Aorta (tissue), 5 donors: Measurements from ENCODE around the gene APBA3. TPM values are rescaled to one million over a fixed set of nuclear protein-coding genes. Genes with fewer than 3 reads are reported as not detected.
"Not testable (repeated sequence)": the region's sequence is repeated elsewhere in the genome, so short reads cannot be mapped to it uniquely, and the experiment has no call there.

Experiments
- ATAC-seq: fragments of 200-7000 bp; cut with Tn5 transposase; one replicate; pipeline ENCODE4 v1.9.1; 2022; ENCODE audit warnings: moderate library complexity; ENCODE audit not compliant: low FRiP score
- DNase-seq, 2 donors: peaks; one replicate each; pipeline ENCODE4 v3.0.0-alpha.2; 2020
- H3K27ac ChIP-seq, 2 donors: one replicate each; pipeline ENCODE4 v1.5.1; 2013; ENCODE audit warnings: low read length in 2 of 2, mild to moderate bottlenecking in 2 of 2, moderate library complexity in 2 of 2, control low read depth in 1 of 2, inconsistent platforms in 1 of 2, low read depth in 1 of 2
- H3K27me3 ChIP-seq, 2 donors: one replicate each; pipeline ENCODE4 v1.6.1; 2013; ENCODE audit warnings: control low read depth in 1 of 2, low read length in 1 of 2, mild to moderate bottlenecking in 1 of 2, moderate library complexity in 1 of 2; ENCODE audit not compliant: insufficient read depth in 2 of 2, control insufficient read depth in 1 of 2
- H3K36me3 ChIP-seq, 2 donors: one replicate each; pipeline ENCODE4 v1.6.1; 2013; ENCODE audit warnings: control low read depth in 1 of 2, low read length in 1 of 2, mild to moderate bottlenecking in 1 of 2; ENCODE audit not compliant: insufficient read depth in 2 of 2, control insufficient read depth in 1 of 2
- H3K4me1 ChIP-seq, 2 donors: one replicate each; pipeline ENCODE4 v1.6.1; 2013; ENCODE audit warnings: low read length in 2 of 2, control low read depth in 1 of 2, mild to moderate bottlenecking in 1 of 2, moderate library complexity in 1 of 2; ENCODE audit not compliant: insufficient read depth in 2 of 2, control insufficient read depth in 1 of 2
- H3K4me3 ChIP-seq, 2 donors: one replicate each; pipeline ENCODE4 v1.5.1; 2013; ENCODE audit warnings: low read length in 2 of 2, control low read depth in 1 of 2, mild to moderate bottlenecking in 1 of 2
- H3K9me3 ChIP-seq: one replicate; pipeline ENCODE4 v1.6.1; 2013; ENCODE audit warnings: mild to moderate bottlenecking, low read length; ENCODE audit not compliant: control insufficient read depth
- WGBS, 2 donors: extraction: QIAGEN DNeasy Blood & Tissue Kit; methylation state at CpG; one replicate each; pipeline ENCODE4 v1.1.7; 2013; 5-methylcytosine and 5-hydroxymethylcytosine counted together
- intact Hi-C, 2 donors: fragments of 100-400 bp; cut with DNase I; formaldehyde crosslinking; loops; one replicate each; pipeline versions ENCODE4 v1.14.2 to v1.15.0; 2022
- polyA plus RNA-seq, 2 donors: library from polyadenylated mRNA; stranded (reverse); fragments of 200-250 nt; gene quantifications; one replicate each; pipeline ENCODE4 v1.2.3, GENCODE V29; 2013
- total RNA-seq, 2 donors: library from RNA; stranded (reverse); fragmentation: NEBNext Ultra II Directional; extraction: Animal tissue kit (Norgen Biotek cat#: 25700); gene quantifications; one replicate each; pipeline ENCODE4 v1.2.1, GENCODE V29; 2021
- donor health status: healthy with polysubstance abuse.
- donor health status: Bipolar disorder and iron deficiency.
- donor health status: DM: no; HTN: no; CAD: no.
- donor health status: DM: no; HTN: no; CAD: no.
- donor health status: DM: yes; HTN: yes; CAD: no.

The APBA3 gene
- total and polyA plus RNA-seq, 4 donors: 7.1 to 25.6 (median 20.0) TPM

DNA sequence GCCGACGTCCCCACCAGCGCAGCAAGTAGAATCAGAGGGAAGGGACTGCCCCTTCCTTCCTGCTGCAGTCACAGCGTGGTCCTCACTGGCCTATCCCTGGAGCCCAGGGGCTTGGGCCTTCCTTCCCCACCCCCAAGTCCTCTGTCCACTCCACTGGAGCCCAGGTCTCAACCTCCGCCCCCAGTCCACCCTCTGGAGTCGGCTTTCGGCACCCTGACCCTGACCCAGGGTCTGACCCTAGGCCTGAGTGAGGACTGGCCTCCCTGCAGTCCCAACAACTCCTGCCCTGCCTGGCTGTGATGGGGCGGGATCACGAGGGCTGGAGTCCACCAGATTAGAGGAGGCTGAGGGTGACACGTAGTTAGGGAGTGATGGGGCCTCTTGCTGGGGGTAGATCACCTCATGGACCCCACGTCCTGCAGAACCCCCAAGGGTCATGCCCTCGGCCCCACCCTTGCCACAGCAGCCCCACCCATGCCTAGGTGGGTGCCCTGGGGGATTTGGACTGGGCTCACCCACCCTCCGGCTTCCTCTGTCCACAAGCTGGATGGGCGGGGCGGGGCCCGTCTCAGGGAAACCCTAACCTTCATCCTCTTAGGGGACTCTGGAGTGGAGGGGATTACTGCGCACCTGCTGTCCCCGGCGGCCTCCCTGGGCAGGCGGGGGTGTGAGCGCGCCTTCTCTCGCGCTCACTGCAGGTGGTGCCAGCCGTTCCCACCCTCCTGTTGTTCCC, 6.7 kb upstream of the APBA3 start:
- Histone ChIP-seq H3K27ac (no peak overlapping the region), H3K4me3 (no peak overlapping the region), H3K27me3 (no peaks in the 10 kb centered on the region), H3K36me3 (no peaks in the 10 kb centered on the region), H3K9me3 (no peaks in the 10 kb centered on the region), H3K4me1 (no peaks in the 10 kb centered on the region)
- no peak for DNase-seq
- intact Hi-C loops: no loop called here
- 86 to 93% methylated on average over 25 of the region's 25 CpGs for WGBS, 2 donors
- ATAC-seq: no peak

DNA sequence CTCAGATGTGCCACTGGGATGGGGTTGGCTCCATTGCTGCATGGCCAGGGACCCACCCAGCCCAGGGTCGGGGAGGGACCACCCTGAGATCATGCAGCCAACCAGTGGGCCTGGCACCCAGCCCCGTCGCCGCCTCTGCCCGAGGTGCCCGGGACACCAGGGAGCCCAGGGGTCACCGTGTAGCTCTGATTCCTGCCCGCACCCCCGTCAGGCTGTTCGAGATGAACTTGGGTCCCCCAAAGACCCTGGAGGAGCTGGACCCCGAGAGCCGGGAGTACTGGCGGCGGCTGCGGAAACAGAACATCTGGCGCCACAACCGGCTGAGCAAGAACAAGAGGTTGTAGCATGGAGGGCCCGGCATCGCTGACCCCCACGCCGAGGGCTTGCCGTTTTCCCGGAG, 5.6 kb upstream of the APBA3 start:
- no peak overlapping the region for H3K4me3 ChIP-seq
- WGBS, 2 donors: 93 to 95% methylated on average over 21 to 23 of the region's 23 CpGs
- H3K36me3 ChIP-seq: no peaks in the 10 kb centered on the region
- no peaks in the 10 kb centered on the region for H3K27me3 ChIP-seq
- intact Hi-C loops: no loop called here
- H3K4me1 ChIP-seq: no peaks in the 10 kb centered on the region
- no peaks in the 10 kb centered on the region for H3K9me3 ChIP-seq
- DNase-seq: no peak
- no peak for ATAC-seq
- H3K27ac ChIP-seq: no peak overlapping the region

DNA sequence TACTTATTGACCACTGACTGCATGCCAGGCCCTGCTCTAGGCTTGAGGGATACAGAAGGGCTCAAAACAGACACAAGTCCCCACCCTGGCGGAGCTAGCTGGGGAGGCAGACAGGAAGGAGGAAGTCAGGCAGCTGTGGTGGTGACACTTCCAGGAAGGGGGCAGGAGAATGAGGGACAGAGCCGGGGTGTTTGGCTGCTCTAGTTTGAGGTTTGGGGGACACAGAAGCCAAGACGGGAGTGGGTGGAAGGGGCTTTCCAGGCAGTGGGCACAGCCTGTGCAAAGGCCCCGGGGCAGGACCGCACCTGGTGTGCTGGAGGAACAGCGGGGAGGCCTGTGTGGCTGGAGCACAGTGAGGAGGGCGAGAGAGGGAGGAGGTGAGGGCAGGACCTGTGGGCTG, 5.0 kb upstream of the APBA3 start:
- Histone ChIP-seq H3K4me3 (no peak overlapping the region), H3K9me3 (no peaks in the 10 kb centered on the region), H3K4me1 (no peaks in the 10 kb centered on the region), H3K27me3 (no peaks in the 10 kb centered on the region), H3K36me3 (no peaks in the 10 kb centered on the region), H3K27ac (no peak overlapping the region)
- no peak for ATAC-seq
- DNase-seq: no peak
- 88 to 95% methylated on average over 6 to 7 of the region's 7 CpGs for whole genome bisulfite sequencing, 2 donors
- intact Hi-C loops: no loop called here

DNA sequence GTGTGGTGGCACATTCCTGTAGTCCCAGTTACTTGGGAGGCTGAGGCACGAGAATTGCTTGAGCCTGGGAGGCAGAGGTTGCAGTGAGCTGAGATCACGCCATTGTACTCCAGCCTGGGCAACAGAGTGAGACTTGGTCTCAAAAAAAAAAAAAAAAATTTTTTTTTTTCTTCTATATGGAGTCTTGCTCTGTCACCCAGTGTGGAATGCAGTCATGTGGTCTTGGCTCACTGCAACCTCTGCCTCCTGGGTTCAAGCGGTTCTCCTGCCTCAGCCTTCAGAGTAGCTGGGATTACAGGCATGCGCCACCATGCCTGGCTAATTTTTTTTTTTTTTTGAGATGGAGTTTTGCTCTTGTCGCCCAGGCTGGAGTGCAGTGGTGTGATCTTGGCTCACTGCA, 4.3 kb upstream of the APBA3 start:
- H3K36me3 ChIP-seq, H3K9me3 ChIP-seq, H3K27me3 ChIP-seq, H3K4me1 ChIP-seq, intact Hi-C loops, DNase-seq, ATAC-seq, H3K27ac ChIP-seq, H3K4me3 ChIP-seq: not testable (repeated sequence)
- WGBS, 2 donors: 88 to 92% methylated on average over 5 of the region's 5 CpGs

GRCh38 chr19:3765121-3765520, 3.6 kb upstream of the APBA3 start:
- Histone ChIP-seq H3K9me3 (no peaks in the 10 kb centered on the region), H3K27ac (no peak overlapping the region), H3K4me3 (no peak overlapping the region), H3K4me1 (no peaks in the 10 kb centered on the region), H3K36me3 (no peaks in the 10 kb centered on the region), H3K27me3 (no peaks in the 10 kb centered on the region)
- WGBS, 2 donors: 93 to 94% methylated on average over 12 of the region's 12 CpGs
- ATAC-seq (no peak), DNase-seq (no peak)
- intact Hi-C loops: no loop called here

DNA sequence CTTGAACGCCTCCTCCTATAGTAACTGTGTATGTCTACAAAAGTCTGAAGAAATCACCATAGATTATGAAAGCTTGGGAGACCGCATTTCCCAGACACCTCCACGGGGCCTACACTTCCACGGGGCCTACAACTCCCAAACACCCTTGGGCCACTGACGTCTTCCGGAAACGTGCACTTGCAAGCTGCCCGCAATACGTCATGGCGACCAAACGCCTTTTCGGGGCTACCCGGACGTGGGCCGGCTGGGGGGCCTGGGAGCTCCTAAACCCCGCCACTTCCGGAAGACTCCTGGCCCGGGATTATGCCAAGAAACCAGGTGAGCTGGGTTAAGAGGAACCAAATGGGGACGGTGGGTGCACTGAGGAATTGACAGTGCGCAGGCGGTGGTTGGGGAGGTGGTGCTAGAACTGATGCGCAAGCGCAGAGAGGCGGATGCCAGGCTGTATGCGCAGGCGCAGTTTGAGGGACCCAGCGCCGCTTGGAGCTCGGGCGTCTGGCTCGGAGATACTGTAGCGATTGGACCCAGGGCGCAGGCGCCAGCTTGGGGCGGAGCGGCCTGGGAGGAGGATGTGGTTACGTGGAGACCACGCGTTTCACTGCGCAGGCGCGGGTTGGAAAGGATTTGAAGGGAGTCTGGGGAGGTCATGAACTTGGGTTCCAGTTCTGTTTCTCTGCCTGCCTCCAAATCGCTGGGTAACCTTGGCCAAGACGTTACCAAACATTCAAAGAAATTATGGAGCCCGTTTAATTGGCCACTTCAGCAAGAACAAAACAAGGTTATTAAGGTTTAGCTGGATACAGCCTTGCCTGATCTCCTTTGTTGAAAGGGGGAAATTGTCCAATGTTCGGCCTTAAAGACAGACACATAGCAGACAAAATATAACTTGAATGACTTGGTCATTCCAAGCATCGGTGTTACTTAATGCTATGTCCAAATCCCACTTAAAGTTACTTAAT, 1.3 kb upstream of the APBA3 start, which contains the start of gene MRPL54:
Gene MRPL54 (plus strand): TSS at position 182 of the 959 bp plus-strand sequence. CDS start 19 bp downstream, at position 201.
- intact Hi-C loops: loop anchor here in 1 of 2 donors (5.0 kb wide), 2 partner anchors 210 to 225 kb away; partner anchors contain the start of genes DAPK3 and EEF2
- Histone ChIP-seq H3K27ac (peak within 1 kb of the TSS; percentile 73 to 79), H3K9me3 (no peaks in the 10 kb centered on the region), H3K4me3 (peak within 1 kb of the TSS; percentile 64 to 98), H3K27me3 (no peaks in the 10 kb centered on the region), H3K36me3 (no peaks in the 10 kb centered on the region), H3K4me1 (no peaks in the 10 kb centered on the region)
- WGBS, 2 donors: 4% methylated on average over 47 of the region's 47 CpGs
- DNase-seq (peak; percentile 99 to 100), ATAC-seq (peak; percentile 96)

DNA sequence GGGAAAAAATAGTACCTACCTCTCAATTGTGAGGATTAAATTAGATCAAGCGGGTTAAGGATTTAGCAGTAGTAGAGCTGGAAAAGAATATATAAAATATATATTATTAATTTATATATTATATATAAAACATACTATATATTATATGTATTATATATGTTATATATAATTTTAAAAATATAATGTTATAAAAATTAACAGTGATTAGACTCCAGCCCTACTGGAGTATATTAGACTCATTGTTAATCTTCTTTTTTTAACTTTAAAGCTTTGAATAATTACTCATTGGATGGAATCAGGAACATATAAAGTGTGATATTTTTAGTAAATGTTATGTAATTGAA, 610 bp upstream of the APBA3 start:
- Histone ChIP-seq H3K27ac (no peak overlapping the region), H3K4me1 (no peaks in the 10 kb centered on the region), H3K27me3 (no peaks in the 10 kb centered on the region), H3K9me3 (no peaks in the 10 kb centered on the region), H3K4me3 (no peak overlapping the region), H3K36me3 (no peaks in the 10 kb centered on the region)
- intact Hi-C loops: loop anchor here in 1 of 2 donors (5.0 kb wide), 2 partner anchors 210 to 225 kb away; partner anchors contain the start of genes DAPK3 and EEF2
- ATAC-seq: no peak
- no peak for DNase-seq
- WGBS, 2 donors: 47 to 61% methylated on average over 1 of the region's 1 CpG

- intact Hi-C loops: loop anchor here in 1 of 2 donors (5.0 kb wide), 2 partner anchors 211 to 226 kb away; partner anchors contain the start of genes DAPK3 and EEF2
- ATAC-seq: no peak
Measured at GRCh38 chr19:3760871-3761361, 576 bp downstream of the APBA3 start.

More at GRCh38 chr19:3760871-3761361, 576 bp downstream of the APBA3 start:
- WGBS, 2 donors: 18 to 22% methylated on average over 7 of the region's 7 CpGs
- Histone ChIP-seq H3K27ac (peak overlapping the region in 1 of 2 donors; percentile 56), H3K36me3 (no peaks in the 10 kb centered on the region), H3K27me3 (no peaks in the 10 kb centered on the region), H3K9me3 (no peaks in the 10 kb centered on the region), H3K4me3 (peak overlapping the region; percentile 64 to 98), H3K4me1 (no peaks in the 10 kb centered on the region)
- no peak for DNase-seq
